G401.6 (cell line): Measurements from ENCODE around the gene LRIG1.

Source experiments
- FAIRE-seq: peaks from 2 replicates; lab custom pipeline; 2012; peaks lifted over from hg19 to GRCh38; lab: Jason Lieb, UNC

LRIG1 gene

GRCh38 chr3:66344391-66344811, 156.4 kb downstream of the LRIG1 start:
- no peak for FAIRE-seq

GRCh38 chr3:66342717-66343356, 158.0 kb downstream of the LRIG1 start:
- FAIRE-seq: no peak

GRCh38 chr3:66338927-66339326, 161.9 kb downstream of the LRIG1 start:
- FAIRE-seq: no peak

- FAIRE-seq: no peak
Observed at GRCh38 chr3:66336333-66336766, 164.5 kb downstream of the LRIG1 start.

- no peak for FAIRE-seq
Observed at GRCh38 chr3:66335671-66336070, 165.2 kb downstream of the LRIG1 start.
